ENCODE data around the gene TFF1.

GRCh38 chr21:42384156-42384945, 18.0 kb upstream of the TFF1 start:
- no peak for TF ChIP-seq EP300 (IDR thresholded peaks at IDR 0.05)
- no peak for TF ChIP-seq POLR2A (IDR thresholded peaks at IDR 0.05)
